Dedifferentiated amniotic fluid mesenchymal stem cell (primary cell): ENCODE measurements around the gene CHI3L2.
"Not testable (repeated sequence)": the region's sequence is repeated elsewhere in the genome, so short reads cannot be mapped to it uniquely, and the experiment has no call there.

Source experiments
- DNase-seq: peaks from one replicate; pipeline ENCODE4 v3.0.0-alpha.2; 2016; ENCODE audit errors: extremely low spot score

The CHI3L2 gene

DNA sequence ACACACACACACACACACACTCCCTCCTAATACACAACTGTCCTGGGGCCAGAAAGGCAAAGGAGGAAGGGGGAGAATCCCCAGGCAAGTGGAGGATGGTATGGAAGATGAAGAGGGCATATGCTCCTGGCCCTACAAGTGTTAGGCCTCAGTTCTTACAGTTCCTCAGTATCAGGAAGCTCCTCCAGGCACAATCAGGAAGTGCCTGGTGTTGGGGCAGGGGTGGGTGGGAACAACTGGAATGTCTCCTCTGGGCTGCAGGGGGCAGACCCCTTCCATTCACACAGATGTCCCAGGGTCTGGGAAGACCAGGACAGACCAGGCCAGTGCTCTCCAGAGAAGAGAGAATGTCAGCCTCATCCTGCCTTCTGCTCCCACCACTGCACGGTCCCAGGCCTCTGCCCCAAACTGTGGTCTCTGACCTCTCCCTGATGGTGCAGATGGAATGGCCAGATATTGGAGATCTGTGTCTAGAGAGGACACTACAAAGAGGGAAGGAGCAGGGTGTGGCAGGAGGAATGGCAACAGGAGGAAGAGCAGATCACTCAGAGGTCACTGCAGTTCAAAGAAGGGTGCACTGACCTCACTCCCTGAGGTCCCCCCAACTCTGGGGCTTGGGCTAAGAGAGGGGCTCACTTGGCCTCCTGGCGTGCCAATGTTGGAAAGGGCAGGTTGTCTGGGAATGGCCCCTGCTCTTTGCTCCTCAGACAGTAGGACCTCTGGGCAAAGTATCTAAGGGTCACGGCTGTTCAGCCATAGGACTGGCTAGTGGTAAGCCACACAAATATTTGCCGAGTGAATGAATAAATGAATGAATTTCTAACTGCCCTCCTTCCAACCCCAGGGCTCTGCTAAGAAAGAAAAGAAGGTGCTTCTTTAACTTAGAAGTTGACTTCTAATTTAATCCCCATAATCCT lies 24.5 kb upstream of the CHI3L2 start:
- DNase-seq, result no peak

DNA sequence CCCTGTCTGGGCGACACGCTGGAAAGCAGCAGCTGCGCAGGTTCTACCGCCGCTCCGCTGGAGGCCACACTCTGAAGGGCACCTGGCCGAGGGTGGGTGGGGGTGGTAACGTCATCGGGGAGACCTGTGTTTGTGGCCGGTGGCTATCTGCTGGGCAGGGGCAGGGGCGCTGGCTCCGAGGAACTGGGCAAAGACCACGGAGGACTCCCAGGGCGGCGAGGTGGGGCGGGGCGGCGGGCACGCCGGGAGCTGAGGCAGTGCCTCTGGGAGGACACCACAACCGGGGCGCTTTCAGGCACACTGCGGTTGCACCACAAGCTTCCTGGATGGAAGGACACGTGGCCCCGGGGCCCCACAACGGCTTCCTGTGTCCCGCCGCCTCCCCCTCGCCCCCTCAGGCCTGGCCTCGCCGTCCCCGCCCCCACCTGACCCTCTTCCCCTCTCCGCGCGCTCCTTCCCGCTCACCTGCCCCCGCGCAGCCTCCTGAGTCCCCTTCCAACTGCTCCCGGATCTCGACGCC lies 23.8 kb upstream of the CHI3L2 start:
- DNase-seq, result no peak

DNA sequence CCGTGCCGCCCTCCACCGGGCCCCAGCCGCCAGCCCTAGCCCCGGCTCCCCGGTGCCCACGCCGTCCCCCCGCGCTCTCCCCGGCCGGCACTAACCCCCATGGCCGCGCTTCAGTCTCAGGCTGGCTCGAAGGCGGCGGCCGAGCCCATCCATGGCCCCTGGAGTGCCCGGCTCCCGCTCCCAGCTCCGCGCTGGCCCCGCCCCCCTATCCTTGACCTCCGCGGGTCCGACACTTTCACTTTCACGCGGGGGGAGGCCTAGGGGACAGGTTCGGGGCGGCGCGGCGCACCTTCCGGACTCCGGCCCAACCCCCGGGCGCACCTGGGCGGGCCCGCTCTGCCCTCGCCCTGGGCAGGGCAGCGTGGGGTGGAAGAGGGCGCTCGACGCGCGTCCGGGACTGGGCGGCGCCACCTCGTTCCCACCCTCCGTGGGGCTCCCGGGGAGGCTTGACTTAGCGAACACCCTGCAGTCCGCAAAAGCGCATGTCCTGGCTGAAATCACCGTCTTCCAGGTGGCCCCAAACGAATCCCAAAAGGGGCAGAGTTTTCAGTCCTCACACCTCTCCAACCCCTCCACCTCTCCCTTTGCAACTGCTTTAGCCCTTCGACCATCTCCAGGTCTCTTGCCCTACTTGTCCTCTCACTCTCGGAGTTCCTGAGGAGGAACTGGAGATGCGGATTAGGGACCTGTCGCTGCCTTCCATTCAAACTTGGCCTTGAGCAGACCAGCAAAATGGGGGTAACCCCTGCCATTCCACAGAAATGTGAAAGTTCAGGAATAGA lies 23.1 kb upstream of the CHI3L2 start:
- DNase-seq, result no peak

DNA sequence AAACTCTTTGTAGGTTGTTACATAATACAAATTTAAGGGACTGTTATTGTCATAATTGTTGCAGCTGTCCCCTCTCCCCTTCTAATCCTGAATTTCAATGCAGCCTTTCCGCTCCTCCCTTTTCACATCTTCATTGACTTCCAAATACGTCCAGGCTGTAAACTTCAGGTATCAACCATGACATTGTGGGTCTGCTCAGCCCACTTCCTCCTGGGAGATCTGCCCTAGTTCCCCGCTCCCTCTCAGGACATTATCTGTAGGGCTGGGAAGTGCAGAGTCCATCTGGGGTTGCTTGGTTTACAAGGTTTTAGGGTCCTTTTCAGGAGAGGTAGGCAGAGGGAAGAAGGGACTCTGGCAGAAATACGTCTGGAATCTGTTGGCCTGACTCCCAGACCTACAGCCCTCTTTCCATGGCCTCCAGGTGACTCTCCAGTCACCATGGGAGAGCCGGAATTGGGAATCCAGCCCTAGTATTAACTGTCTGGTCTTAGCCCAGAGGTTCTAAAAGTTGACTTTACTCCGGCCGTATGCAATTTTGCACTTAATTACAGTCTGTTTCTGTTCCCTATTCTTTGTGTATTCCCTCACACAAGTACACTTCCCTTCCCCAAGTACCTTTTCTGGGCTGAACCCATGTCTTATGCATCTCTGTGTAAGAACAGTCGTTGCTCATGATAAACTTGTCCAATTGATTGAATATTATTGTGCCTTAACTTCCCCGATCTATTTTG lies 22.4 kb upstream of the CHI3L2 start:
- no peak for DNase-seq

DNA sequence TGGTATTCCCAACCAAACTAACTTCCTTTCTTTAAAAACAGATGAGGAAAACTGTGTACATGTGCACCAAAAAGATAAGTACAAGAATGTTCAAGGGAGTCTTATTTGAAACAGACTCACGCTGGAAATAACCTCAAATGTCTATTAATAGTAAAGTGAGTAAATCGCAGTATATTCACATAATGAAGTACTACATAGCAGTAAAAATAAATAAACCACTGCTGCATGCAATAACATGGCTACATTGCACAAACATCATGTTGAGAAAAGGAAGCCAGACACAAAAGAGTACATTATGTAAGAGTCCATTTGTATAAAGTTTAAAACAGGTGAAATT lies 21.8 kb upstream of the CHI3L2 start:
- no peak for DNase-seq

DNA sequence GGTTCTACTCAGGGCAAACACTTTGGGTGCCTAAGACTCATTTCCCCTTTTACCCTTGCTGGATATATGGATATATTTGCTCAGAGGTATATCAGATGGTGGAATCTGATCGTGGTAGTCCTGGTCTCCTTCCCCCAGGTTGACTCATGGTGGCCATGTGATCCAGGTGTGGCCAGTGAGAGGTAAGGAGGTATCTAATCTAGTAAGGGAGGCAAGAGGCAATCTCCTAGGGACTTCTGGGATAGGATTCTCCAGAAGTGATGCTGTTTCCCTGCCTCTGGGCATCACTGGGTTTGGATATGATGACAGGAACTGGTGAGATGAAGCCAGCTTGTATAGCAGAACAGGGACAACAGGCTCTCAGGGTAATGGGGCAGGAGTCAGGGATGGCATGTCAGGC lies 18.6 kb upstream of the CHI3L2 start:
- no peak for DNase-seq

DNA sequence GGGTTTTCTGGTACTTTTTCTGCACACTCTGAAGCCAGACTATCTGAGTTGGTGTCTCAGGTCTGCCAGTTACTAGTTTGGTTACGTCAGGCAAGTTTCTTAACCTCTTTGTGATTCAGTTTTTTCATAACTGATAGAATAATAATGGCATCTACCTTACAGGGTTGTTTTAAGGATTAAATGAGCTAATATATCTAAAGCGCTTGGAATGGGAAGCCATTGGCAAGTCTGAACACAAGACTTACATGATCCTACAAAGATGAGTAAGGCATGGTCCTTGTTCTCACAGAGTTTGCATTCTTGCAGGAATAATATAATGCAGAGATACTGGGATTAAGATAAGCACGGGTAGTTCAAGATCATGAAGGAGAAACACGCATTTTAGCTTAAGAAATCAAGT lies 17.9 kb upstream of the CHI3L2 start:
- no peak for DNase-seq

DNA sequence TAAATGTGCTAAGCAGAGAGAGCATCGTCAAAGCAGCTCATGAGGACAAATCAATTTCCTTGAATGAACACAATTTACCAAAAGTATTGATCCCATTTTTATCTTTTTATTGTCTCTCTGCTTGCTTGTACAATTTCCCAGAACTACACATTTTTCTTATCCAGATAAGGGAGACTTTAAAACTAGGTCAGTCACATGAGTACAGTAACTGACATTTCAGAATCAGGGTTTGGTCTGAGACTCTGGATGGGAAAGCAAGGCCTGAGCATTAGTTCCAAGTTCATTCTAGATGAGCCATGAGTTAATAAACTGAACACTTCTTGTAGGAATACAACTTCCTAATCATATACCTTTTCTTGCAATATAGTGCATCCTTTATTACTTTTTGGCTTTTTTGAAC lies 15.6 kb upstream of the CHI3L2 start:
- no peak for DNase-seq

DNA sequence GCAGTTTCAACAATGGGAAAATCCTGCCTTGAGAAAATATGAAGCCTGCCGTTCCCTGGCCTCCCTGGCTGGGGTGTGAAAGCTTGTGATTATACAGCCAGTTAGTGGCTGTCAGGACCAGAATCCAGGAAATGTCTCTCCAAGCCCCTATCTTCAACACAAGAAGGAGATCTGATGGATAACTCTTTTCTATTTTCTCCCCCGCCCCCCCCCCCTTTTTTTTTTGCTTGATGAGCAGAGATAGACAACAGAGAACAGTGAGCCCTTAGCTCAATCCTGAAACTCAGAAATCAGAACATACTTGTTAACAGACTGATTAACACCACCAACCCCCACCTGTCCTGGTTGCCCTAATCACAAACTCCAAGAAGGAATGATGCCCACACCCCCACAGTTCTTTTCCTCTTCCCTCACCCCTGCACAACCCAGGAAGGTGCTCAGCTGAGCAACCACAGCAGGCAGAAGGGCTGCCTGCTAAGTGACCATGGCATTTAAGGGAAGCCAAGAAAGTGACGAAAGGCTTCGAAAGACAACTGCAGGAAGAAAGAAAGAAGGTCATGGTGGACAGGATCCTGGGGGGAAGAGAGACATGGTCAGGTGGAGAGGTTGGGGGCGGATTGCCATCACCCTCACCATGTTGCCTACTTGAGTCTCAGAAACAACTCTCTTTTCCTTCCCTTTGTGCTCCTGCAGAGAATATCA lies 14.7 kb upstream of the CHI3L2 start:
- no peak for DNase-seq

DNA sequence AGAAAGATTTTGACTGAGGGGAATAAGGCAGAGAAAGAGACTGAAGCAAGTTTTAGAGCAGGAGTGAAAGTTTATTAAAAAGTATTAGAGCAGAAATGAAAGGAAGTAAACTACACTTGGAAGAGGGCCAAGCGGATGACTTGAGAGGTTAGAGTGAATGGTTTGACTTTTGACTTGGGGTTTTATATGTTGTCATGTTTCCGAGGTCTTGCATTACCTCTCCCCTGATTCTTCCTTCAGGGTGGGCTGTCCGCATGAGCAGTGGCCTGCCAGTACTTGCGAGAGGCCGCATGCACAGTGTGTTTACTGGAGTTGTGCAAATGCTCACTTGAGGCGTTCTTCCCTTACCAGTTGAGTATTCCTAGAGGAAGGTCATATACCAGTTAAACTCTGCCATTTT lies 14.1 kb upstream of the CHI3L2 start:
- no peak for DNase-seq

DNA sequence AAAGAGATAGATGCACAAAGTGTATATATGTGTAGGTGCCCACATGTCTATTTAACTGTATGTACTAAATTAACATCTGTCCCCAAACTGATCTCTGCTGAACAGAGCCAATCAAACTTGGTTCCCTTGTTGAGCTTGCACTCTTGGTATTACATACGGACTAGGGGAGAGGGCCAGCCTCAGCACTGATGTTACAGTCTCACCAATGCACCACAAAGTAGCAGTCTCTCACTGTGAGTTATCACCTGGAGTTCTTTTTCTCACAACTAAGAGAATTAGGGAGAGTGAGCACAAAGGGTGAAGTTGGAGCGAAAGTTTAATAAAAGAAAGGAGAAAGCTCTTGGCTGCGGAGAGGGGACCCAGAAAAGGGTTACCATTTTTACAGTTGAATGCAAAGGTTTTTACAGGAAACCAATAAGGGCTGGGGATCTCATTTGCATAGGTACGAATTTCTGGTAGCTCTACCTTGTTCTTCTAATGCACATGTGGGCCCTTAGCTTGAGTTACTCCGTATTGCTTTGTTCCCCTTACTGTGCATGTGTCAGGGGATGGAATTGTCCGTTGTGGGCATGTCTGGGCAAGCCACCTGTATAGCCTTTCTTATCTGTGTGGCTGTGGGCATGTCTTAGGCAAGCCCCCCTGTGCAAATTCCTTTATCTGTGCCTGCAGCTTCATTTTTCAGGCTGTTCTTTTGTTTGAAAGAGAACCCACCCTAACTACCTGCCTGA lies 13.3 kb upstream of the CHI3L2 start:
- no peak for DNase-seq

DNA sequence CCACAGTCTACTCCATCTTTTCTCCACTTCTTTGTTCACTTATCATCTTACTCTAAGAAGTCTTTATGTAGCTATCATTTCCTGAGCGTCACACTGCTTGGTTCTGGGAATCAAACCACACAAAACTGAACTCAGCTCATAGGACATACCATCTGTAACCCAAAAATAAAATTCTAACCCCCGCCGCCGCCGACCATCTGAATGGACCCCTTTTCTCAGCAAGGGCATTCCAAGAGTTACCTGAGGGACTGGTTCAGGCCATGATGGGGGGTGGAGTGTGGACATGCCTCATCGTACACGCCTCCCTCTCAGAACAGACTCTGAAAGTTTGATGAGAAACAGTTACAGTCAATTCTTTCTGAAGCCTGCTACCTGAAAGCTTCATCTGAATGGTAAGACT lies 12.6 kb upstream of the CHI3L2 start:
- no peak for DNase-seq

DNA sequence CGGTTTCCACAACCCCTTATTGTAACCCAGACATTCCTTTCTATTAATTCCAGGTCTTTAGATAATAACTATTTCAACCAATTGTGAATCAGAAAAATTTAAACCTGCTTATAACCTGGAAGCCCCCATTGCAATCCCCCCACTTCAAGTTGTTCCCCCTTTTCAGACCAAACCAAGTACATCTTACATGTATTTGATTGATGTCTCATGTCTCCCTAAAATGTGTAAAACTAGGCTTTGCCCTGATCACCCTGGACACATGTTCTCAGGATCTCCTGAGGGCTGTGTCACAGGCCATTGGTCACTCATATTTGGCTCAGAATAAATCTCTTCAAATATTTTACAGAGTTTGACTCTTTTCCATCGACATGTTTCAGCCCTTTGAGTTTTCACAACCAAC lies 12.2 kb upstream of the CHI3L2 start:
- DNase-seq, result not testable (repeated sequence)

DNA sequence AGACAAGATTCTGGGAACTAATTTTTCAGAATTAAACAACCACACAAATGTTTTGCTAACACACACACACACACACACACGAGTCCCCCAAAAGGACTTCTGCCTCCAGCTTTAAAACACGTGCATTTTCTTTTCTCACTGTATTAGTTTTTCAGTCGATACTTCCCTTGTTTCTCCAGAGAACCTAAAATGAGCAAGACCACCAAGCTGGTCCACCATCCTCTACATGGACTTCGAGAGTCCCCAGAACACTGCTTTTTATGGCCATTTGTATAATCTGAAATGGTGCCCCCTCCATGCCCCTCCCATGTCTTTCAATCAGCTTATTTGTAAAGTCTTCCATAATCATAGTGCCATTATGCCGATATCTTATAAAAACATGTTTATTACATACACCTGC lies 10.8 kb upstream of the CHI3L2 start:
- no peak for DNase-seq

DNA sequence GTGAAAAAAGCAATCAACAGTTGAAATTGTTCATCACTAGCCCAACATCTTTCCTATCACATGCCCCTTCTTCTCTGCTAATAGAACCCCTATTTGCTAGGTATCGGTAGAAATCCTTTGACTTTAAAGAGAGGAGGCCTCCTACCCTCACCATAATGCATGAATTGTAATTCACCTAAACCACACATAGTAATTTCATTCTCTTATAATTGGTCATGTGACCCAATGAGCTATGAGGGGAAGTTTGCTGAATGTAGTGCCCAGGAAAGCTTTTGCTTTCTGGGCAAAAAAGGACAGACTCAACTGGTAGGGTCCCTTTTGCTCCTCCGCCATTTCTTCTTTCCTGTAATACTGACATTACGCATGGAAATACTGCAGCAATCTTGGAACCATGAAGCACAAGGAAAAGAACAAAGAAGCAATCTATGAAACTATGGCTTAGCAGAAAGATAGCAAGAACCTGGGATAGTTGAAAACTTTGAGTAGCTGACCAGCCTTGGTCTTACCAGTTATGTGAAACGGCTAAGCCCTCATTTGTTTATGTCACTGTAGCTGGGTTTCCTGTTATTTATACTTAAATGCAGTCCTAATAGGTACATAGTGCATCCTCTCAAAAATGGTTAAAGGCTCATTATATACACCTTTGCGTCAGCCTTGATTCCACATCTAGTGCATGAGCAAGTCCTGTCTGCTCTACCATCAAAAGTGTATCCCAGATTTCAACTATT lies 10.2 kb upstream of the CHI3L2 start:
- no peak for DNase-seq

DNA sequence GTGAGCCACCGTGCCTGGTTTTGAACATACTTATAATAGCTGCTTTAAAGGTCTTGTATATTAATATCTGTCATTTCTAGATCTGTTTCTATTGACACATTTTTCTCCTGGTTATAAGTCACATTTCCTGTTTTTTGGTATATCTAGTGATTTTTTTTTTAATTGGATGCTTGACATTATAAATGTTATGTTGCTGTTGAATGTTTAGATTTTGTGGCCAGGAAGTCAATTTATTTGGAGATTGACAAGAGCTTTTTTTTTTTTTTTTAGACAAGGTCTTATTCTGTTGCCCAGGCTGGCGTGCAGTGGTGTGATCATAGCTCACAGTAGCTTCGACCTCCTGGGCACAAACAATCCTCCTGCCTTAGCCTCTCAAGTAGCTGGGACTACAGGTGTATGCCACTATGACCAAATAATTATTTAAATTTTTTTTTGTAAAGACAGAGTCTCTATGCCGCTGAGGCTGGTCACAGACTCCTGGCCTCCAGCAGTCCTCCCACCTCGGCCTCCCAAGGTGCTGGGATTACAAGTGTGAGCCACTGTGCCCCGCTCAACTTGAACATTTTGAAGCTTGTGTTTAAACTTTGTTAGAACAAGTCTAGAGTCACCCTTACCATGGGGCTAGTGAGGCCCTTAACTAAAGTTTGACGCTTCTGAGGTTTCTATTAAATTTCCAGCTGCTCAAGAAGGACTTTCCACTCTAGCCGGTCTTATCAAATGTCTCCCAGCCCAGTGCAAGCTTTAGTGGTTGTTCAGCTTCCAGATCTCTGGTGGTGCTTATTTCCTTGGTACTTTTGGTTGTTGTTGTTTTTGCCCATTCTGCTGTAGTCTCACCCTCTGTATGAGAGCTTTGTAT lies 8.6 kb upstream of the CHI3L2 start:
- no peak for DNase-seq

DNA sequence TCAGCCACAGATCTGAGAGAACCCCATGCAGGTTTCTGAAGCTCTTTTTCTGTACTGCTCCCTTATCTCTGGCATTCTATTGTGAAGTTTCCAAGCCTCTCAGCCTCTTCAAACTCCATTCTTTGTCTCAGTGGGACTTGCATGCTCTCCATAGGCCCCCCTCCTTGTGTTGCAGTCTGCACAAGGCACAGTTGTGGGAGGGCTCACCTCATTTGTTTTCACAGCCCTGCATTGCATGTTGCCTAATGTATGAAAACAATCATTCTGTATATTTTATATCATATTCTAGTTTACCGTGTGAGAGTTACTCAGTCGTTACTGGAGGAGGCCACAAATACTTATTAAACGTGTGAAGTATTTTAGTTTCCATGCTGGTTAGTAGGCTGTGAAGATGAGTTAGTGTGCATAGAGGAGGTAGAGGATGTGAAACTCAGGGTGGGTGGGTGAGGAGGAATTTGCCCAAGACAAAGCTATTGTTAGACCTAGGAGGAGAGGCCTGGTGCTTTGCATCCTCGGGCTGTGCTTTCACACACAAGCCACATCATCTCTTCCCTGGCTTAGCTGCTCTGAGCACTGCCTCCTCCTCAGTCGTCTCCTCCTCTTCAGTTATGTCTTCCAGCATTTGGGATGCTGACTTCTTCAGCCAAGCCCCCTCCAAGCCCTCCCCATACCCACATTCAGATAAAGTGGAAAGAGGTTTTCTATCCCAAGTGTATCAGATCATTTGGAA lies 7.8 kb upstream of the CHI3L2 start:
- DNase-seq, result no peak

DNA sequence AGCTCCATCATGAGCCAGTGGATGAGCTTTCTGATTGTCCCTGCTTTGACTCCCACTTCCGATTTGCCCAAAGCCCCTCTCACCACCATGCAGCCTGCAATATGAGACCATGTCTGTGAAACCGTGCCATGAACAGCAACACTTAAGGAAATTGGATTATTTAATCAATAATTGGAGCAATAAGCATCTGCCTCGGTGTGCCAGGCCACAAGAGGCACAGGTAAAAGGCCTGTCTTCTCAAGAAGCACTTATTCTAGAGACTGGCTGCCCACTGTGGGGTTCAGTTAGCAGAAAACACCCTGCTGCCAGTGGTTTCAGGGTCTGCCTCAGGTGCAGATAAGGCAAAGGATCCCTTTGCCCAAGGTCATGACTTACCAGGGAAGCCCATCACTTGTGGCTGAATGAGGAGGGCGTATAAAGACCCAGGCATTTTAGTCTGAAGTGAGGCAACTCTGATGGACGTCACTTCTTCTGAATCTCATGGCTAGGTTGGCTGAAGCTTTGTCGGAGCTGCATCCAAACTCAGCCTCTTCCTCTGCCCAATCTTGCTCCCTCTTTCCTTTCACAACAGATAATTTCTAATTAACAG lies 7.1 kb upstream of the CHI3L2 start:
- no peak for DNase-seq
